Ecto neural progenitor cell (in vitro differentiated cells): ENCODE measurements around the gene ZNF275.
"Not testable (repeated sequence)": the region's sequence is repeated elsewhere in the genome, so short reads cannot be mapped to it uniquely, and the experiment has no call there.

Experiments used
- DNase-seq: peaks from one replicate; pipeline ENCODE4 v3.0.0-alpha.2; 2018; ENCODE audit warnings: low spot score

ZNF275 gene, protein sequence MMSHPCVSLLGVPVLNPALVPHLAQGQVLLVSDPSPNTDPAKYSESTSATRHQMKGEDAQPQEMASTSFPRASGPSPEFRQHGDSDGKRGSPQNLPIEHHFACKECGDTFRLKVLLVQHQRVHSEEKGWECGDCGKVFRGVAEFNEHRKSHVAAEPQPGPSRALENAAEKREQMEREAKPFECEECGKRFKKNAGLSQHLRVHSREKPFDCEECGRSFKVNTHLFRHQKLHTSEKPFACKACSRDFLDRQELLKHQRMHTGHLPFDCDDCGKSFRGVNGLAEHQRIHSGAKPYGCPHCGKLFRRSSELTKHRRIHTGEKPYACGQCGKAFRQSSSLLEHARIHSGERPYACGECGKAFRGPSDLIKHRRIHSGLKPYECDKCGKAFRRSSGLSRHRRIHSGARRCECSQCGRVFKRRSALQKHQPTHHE

DNA sequence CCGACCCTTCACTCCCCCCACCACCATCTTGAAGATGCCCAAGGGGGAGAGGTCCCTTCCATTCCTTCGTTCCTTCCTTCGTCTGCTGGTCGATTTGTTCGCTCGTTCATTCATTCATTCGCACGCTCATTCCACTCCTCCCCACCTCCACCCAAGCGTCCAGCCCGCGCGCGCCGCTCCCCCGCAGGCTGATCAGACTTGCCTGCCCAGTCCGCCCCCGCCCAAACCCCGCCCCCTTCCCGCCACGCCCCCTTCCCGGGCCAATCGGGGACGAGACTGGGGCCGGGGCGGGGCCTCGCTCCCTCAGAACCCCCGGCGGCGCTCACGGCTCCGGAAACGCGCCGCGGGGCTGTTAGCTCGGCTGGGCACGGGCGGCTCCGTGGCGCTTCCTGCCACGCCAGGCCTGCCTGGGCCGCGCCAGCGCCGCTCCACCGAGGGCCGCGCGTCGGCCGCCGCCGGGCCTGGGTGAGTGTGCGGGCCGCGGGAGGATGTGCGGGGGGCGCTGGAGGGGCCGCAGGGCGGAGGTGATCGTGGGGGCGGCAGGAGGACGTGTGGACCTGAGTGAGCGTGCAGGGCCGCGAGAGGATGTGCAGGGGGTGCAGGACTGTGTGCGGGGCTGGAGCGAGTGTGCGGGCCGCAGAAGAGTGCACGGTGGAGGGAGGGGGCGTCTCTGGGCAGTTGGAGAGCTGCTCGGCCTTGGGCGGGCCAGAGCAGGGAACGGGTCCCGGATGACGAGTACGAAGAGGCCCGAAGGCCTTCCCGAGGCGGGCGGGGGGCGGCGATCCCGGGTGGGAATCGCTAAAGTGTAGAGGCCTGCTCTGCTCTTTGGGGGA is at the start of gene ZNF275:
Gene ZNF275, plus strand, starts transcription at position 333 of the 833 bp plus-strand sequence. CDS start 2,527 bp downstream, outside the sequence.
- DNase-seq = peak; percentile 85

DNA sequence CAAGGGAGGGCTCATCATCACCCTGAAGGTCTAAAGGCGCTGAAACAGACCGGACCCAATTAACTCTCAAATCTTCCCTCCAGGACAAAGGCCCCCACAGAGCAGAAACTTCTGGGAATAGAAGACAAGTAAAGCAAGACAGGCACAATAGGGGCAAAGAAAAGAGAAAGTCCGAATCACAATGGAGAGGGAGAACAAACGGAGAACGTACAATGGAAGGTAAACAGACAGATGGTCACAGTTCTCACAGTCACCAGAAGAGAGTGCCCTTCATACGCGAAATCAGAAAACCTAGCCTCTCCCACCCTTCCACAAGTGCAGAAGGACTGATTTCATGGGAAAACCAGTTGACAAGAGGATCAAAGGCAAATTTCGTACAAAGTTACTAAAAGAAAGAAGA is 48.3 kb upstream of the ZNF275 start:
- DNase-seq = not testable (repeated sequence)

DNA sequence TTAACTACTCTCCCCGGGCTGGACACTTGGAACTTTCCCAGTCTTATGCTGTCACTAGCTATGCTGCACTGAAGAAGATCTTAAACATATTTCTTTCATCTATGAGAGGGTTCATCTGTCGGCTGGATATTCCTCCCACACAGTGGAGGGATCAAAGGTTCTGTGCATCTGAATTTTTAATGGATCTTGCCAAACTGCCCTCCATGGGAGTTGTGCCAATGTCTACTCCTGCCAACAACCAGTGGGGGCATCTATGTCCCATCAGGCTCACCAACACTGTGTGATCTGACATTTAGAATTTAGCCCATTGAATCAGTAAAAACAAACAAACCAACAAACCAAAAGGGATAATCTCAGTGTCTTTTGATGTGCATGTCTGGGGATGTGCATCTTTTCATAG is 45.1 kb upstream of the ZNF275 start:
- DNase-seq = not testable (repeated sequence)

DNA sequence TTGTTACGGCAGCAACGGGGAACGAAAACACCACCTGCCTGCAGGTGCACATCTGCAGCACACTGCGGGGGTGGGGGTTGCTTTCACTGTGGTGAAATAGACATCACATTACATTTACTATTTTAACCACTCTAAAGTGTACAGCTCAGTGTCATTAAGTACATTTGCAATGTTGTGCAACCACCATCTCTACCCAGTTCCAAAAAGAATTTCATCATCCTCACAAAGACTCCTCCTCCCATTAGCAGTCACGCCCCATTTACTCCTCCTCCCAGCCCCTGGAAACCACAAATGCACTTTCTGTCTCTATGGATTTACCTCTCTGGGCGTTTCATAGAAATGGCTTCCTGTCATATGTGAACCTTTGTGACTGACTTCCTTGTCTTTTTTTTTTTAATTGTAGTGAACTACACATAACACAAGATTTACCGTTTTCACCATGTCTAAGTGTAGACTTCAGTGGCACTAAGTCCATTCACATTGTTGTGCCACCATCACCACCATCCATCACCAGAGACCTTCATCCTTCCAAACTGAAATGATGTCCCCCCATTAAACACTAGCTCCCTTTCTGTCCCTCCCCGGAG is 40.4 kb upstream of the ZNF275 start:
- not testable (repeated sequence) for DNase-seq

DNA sequence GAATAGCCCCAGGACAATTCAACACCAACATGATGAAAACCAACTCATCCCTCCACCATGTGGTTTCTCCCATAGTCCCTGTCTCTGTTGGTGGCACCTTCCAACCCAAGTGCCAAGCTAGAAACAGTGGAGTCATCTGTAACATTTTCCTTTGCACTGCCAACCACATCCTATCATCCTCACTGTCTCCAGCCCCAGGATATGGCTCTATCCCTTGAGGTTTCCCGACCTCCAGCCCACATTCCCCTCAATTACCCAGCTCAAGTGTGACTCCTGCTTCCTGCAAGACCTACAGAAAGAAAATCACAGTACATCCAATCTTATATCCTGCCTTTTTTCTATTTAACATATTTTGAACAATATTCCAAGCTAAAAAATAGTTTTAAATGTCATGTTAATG is 36.6 kb upstream of the ZNF275 start:
- no peak for DNase-seq

DNA sequence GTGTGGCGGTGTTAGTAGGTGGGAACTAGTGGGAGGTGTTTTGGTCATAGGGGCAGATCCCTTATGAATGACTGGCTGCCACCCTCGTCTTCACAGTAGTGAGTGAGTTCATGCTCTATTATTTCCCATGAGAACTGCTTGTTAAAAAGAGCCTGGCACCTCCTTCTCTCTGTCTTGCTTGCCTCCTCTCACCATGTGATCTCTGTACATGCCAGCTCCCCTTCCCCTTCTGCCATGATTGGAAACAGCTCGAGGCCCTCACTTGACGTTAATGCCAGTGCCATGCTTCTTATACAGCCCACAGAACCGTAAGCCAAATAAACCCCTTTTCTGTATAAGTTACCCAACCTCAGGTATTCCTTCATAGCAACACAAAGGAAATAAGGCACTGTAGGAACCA is 34.1 kb upstream of the ZNF275 start:
- DNase-seq = no peak

DNA sequence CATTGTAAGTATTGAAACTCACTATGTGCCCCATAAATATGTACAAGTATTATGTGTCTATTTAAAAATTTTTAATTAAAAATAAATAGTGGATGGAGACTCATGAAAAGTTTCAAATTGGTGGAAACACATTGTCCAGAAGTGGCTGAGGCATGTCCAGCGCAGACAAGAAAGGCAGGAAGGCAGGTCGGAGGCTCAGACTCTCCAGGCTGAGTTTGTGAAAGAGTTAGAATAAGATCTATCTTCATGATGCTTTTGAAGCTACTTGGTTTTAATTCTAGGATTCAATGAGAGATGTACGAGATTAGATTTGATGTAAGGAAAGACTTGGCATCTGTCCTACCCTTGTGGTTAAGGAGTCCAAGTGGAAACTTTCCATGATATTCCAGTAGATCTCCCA is 32.2 kb upstream of the ZNF275 start:
- no peak for DNase-seq

DNA sequence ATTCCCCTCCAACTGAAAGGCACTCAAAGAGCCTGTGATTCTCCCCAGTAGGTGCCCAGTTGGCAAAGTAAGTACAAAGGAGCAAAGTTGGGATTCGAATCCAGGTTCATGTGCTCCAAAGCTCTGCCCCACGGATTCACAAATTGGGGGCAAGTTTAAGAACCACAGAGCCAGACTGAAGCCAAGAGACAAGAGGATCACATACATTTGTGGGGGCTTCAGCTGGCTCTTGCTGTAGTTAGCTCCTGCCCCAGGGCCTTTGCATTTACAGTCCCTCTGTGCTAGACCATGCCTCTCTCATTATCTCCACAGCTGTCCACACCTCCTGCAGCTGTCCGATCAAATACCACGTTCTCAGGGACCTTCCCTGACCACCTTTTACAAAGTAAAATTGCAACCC is 31.2 kb upstream of the ZNF275 start:
- DNase-seq = no peak

DNA sequence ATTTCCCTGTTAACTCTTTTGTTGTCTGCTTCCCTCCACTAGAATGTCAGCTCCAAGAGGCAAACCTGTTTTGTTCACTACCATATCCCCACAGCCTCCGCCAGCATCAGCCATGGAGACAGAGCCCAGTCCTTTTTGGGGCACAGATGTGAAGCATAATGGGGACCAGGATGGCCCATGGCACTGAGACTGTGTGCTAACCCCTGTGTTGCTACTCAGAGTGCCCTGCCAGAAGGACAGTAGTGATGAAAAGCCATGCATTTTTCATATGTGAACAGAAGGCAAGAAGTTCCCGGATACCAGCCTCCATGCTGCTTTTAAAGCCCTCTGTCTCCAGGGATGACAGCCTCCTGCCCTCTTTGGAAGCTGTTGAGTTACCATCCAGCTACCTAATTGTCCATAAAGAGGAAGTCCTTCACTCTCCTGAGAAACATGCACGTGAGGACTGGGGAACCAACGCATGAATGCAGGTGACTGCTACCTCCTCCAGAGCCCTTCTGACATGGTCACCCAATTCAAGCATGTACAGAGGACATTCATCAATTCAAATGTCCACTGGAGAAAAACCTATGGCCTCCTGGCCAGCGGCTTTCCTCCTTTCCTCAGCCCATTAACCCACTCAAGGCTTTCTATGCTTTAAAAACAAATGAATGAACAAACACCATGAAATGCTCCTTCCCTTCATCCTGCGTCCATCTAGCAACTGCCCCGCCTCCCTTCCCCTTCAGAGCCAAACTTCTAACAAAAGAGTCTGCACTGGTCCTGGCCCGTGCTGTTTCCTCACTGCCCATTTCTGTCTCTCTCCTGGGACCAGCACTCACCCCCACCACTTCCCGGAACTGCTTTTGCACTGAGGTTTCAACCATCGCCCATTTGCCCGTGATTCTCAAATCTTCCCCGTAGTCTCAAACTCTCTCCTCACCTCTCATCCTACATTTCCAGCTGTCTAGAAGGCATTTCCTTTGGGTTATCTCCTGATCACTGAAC is 30.4 kb upstream of the ZNF275 start:
- DNase-seq = no peak

DNA sequence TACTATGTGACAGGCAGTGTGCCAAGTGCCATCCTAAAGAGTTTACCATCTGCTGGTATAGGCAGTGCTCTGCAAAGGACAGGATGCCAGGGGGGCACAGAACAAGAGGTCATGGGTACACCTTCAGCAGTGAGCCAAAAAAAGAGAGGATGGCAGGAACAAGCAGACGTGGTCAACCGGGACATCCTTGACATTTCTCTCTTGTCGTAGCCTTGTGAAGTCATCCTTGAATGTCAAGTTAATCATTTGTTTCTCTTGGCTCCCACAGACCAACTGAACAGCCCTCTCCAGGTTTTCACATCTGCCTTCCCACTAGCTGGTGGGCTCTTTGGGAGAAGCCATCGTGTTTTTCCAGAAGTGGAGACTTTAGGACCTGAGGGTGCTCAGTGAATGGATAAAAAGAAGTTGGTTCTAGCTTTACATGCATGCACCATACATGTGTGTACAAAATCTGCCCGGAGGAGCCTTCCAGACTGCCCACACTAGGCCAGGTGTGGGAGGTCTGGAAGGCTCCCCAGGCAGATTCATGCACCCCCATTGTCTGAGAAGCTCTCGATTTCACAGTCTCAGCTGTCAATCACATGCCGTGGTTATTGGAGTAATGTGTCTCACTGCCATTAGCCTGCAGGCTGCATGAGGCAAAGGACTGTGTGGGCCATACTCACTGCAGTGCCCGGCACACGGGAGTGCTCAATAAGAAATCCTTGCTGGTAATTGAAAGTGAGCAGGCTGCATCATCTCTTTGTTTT is 28.8 kb upstream of the ZNF275 start:
- DNase-seq = no peak

DNA sequence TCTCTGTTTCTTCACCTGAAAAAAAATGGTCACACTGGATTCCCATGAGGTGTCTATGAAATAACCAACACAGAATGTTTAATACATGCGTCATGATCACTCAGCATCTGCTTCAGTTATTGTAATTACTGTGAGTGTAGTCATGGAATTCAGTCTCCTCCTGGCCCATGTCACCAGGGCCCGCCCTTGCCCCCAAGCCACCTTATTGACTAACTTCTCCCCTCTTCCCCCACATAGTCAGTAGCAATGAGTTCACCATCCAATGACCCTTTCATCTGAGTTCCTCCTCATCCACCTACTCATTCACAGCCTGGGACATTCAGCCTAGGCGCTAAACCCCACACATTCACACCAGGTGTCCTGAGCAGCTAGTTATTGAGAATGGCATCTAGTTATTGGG is 28.0 kb upstream of the ZNF275 start:
- DNase-seq = no peak

DNA sequence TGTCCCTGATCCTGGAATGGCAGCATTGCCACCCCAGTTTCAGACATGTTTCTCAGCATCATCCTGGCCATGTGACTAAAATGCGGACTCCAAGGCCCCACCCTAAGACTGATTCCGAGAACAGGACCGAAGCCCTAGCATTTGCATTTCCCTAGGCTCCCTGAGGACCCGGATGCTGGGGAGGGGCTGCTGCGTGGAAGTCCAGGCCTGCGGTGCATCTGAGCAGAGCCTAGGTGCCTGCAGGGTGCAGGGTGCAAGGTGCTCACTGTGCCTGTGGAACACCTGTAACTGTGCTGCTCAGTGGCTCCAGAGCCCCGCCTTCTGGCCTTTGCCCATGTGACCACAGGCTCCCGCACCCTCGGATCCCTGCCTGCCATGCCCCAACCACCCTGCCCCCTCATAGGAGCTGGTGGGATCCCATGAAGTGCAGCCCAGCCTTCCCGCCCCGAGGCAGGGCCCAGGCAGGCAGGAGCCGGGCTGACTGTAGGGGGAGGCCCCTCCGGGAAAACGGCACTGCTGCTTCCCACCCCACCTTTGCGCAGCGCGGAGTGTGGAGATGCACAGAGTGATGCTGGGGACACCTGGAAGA is 27.3 kb upstream of the ZNF275 start:
- DNase-seq = no peak

DNA sequence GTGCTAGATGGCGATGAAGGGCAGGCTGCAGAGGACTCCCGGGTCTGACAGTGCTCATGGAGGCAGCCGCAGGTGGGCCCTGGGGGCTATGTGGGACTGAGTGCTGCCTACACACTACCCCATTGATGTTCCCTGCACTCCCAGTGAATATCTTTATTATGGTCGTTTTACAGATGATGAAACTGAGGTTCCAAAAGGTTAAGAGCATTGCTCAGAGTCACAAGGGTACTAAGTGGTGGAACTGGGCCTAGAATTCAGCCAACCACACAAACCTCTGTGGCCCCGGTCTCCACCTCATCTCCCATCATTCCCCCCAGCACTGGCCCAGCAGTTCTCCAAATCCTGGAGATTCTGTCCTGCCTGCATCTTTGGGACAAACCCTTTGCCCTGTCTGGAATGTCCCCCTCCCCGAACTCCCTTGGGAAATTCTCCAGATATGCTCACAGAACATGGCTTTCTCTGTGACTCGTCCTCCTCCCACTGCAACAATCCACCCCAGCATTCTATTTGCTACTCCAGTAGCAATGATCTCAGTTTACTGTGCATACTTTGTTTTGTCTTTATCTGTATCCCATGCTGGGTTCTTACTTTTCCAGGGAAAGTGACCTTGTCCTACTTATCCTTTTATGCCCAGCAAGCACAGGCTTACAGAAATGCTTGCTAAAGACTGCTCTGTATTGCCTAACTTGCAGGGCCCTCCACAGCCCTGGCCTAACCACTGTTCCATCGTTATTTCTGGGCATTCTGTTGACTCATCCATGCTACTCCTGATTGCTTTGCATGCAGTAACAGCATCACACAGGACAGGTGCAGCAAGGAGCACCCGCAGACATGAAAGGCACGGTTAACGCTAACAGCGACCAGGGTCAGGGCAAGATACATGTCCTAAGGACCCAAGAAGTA is 26.4 kb upstream of the ZNF275 start:
- no peak for DNase-seq

DNA sequence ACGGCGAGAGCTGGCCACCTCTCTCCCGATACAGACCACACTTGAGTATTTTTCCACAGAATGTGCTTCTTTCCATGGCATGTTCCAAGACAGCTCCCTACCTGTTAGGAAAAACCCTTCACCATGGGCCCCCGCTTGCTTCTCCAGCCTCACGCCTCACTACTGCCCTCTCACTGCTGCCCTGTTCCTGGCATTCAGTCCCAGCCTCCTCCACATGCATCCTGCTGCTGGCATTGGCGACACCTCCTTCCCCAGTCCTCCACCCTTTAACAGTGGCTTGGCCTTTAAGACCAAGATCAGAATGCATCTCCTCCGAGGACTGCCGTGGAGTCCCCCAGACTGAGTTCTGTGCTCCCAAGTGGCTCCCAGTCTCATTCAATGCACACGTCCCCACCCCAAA is 23.1 kb upstream of the ZNF275 start:
- DNase-seq = no peak

DNA sequence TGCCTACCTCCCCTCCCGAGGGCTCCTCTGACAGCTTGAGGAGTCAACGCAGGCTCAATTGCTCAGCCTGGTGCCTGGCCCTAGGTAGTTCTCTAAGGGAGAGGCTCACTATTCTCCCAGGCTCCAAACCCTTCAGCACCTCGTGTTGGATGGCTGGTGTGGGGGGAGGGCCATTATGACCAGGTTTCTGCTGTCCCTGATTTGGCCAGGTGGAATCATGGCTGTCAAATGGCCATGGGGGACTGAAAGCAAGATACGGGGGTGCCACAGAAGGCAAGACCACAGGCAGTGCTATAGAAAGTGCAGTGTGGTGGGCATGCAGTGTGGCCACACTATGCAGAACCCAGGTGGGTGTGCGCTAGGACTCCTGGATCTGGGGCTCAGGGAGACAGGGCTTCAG is 21.9 kb upstream of the ZNF275 start:
- DNase-seq = no peak

DNA sequence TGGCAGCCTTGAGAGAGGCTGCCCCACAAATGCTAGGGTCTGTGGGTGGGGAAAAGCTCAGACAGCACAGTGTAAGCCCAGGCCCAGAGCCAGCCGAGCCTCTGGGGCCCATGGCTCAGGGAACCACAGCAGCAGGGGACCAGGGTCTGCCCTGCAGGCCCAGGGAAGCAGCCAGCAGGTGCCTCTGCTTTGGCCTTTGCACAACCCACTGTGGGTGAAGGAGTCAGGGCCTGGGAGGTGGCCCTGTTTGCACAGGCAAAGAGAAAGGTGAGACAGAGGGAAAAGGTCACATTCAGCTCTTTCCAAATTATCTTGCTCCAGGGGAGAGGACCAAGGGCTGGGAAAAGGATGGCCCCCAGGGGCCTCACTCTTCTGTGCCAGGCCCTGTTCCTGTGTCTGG is 21.1 kb upstream of the ZNF275 start:
- DNase-seq = no peak

DNA sequence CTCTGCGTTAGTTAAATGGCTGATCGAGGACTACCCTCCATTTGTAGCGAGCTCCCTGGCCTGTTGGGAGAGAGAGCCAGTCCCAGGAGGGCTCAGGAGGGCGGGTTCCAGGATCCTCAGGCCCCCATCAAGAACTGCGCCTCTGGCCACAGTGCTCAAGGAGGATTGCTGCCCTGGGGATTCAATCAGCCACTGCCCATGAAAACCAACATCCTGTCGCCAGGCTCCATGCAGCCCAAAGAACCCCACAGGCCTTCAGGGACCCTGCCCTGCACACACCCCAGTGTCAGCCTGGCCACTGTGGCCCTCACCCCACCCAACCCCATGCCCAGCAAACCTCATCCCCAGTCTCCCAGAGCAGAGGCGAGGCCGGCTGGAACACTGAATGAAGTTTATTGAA is 16.6 kb upstream of the ZNF275 start:
- DNase-seq = no peak

DNA sequence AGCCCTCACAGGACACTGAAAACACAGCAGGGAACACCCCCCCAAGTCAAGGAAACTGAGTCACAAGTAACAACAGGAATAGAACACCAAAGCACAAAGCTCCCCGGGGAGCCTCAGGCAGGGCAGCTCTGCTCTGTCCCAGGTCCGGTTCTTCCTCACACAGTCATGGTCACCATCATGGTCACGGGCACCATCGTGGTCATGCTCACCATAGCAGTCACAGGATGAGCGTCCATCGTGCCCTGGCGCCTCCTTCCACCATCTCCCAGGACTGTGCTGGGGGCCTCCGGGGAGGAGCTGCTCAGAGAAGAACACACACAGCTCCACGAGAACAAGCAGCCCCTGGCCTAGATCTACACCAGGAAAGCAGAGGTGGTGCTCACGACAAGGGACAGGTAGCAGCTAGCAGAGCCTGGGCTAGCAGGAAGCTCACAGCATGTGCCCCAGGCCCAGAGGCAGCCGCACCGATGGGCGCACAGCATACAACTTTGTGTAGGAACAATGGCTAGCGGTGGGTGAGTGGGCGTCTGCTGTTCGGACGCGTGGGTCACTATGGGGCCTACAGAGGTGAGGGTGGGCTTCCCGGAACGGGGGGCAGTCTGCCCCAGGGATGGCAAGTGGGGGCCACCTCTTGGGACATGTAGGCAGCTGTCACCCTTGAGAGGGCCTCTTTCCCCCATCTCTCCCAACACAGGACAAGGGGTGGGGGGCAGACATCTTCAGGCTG is 15.8 kb upstream of the ZNF275 start:
- DNase-seq = no peak

DNA sequence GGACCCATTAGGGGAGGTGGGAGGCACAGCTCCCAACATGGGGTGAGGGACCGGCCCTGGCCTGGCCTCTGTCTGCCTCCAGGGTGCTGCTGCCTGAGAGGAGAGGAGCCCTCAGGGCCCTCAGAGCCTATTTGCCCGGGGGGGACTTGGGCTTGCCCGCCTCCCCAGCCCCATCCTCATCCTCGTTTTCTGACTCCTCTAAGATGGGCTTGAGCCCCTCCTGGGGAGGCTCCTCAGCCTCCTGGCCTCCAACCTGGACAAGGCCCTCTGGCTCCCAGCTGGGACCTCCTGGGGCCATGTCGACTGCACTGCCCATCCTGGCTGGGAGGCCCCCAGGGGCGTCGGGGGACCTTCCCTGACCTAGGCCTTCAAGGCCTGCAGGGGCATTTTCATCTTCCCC is 15.1 kb upstream of the ZNF275 start:
- DNase-seq = no peak
